GM12878 (cell line): ENCODE results near the gene BTBD10.

ENCODE experiments used
- BMI1 ChIP-seq: fragments of 450-650 bp; IDR thresholded peaks from 2 replicates; pipeline ENCODE4 v1.6.1; 2016; ENCODE audit warnings: mild to moderate bottlenecking, moderate library complexity, borderline replicate concordance
- CREB1 ChIP-seq: IDR thresholded peaks from 2 replicates; pipeline ENCODE4 v1.6.1; 2012; ENCODE audit warnings: low read depth, mild to moderate bottlenecking, inconsistent platforms
- CTCF ChIP-seq, 3 experiments: IDR thresholded peaks in 2 of 3; conservative IDR thresholded peaks in 1 of 3; 2 replicates each; pipeline ENCODE4 v1.5.1; 2011; ENCODE audit warnings: low read depth in 3 of 3, low read length in 3 of 3, mild to moderate bottlenecking in 3 of 3, control low read depth in 2 of 3, moderate library complexity in 2 of 3, inconsistent platforms in 1 of 3, mixed read lengths in 1 of 3; ENCODE audit not compliant: control insufficient read depth in 2 of 3, insufficient read depth in 1 of 3; ENCODE audit errors: extremely low read depth in 1 of 3
- PAX5 ChIP-seq: IDR thresholded peaks from 2 replicates; pipeline ENCODE4 v1.6.1; 2011; ENCODE audit warnings: low read depth, low read length, borderline replicate concordance
- RAD21 ChIP-seq: IDR thresholded peaks from 2 replicates; pipeline ENCODE4 v1.6.1; 2011; ENCODE audit warnings: mild to moderate bottlenecking, low read depth, low read length, moderate library complexity; ENCODE audit not compliant: insufficient read depth
- SUZ12 ChIP-seq: fragments of 200-600 bp; sonication (generic); IDR thresholded peaks from one replicate; pipeline ENCODE4 v1.6.1; 2018; ENCODE audit warnings: antibody characterized with exemption, mild to moderate bottlenecking; ENCODE audit not compliant: unreplicated experiment
- TAF1 ChIP-seq: IDR thresholded peaks from 2 replicates; pipeline ENCODE4 v1.6.1; 2011; ENCODE audit warnings: mild to moderate bottlenecking, low read depth, low read length, borderline replicate concordance
- ZNF207 ChIP-seq: fragments of 450-650 bp; IDR thresholded peaks from 2 replicates; pipeline ENCODE4 v1.6.1; 2014; ENCODE audit warnings: antibody characterized with exemption, mild to moderate bottlenecking, borderline replicate concordance
- ZSCAN29 ChIP-seq: fragments of 450-650 bp; IDR thresholded peaks from 2 replicates; pipeline ENCODE4 v1.6.1; 2017; ENCODE audit warnings: mild to moderate bottlenecking, moderate library complexity

DNA sequence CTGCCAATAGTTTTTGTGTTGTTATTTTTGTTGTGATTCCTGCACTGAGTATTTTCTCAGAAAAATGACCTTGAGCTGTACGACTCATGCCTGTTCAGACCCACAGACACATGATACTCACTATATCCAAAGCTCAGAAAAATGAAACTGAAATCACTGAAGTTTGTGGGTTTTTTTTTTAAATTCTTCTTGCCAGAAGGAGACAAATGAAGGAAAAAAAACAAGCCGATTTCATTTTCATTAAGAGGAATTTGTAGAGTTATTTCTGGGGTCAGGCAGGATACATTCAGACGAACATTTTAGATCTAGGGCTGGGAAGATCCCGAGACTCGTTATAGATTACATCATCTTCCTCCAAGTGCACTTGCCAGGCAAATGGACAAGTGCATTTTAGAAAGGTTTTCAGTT is 125.0 kb downstream of the BTBD10 start:
- TF ChIP-seq CTCF (IDR thresholded peaks at IDR 0.05 in 2 of 3, conservative IDR thresholded peaks at IDR 0.05 in 1 of 3; ENCODE audit: control insufficient read depth in 2 of 3, extremely low read depth in 1 of 3, insufficient read depth in 1 of 3, low read depth in 3 of 3, low read length in 3 of 3) (no peak), ZNF207 (no peak), BMI1 (no peak), TAF1 (no peak), PAX5 (no peak), ZSCAN29 (no peak), SUZ12 (no peak), RAD21 (no peak), CREB1 (no peak)
